CD4-positive, alpha-beta T cell treated with Interferon gamma for 1 hour (primary cell): Measurements from ENCODE around the gene MEX3B.
"Not testable (repeated sequence)": the region's sequence is repeated elsewhere in the genome, so short reads cannot be mapped to it uniquely, and the experiment has no call there.

Experiments used
- DNase-seq: peaks from one replicate; pipeline ENCODE4 v3.0.0-alpha.2; 2020

The MEX3B gene

GRCh38 chr15:82047453-82048400, 1.9 kb upstream of the MEX3B start:
- DNase-seq = no peak

GRCh38 chr15:82046666-82047452, 1.0 kb upstream of the MEX3B start:
- DNase-seq = peak; percentile 90

- no peak for DNase-seq
Observed at GRCh38 chr15:82045179-82045891, 483 bp downstream of the MEX3B start.

GRCh38 chr15:82044373-82045178, 1.2 kb downstream of the MEX3B start:
- DNase-seq = peak; percentile 25

GRCh38 chr15:82043796-82044372, 1.9 kb downstream of the MEX3B start:
- DNase-seq = no peak

- DNase-seq = no peak
Observed at GRCh38 chr15:82043130-82043673, 2.6 kb downstream of the MEX3B start.

GRCh38 chr15:82040862-82041261, 5.0 kb downstream of the MEX3B start:
- DNase-seq = no peak

GRCh38 chr15:82040390-82040789, 5.4 kb downstream of the MEX3B start:
- DNase-seq = no peak

- DNase-seq = no peak
Observed at GRCh38 chr15:82039871-82040270, 5.9 kb downstream of the MEX3B start.

GRCh38 chr15:82036461-82036860, 9.4 kb downstream of the MEX3B start:
- no peak for DNase-seq

GRCh38 chr15:82031871-82032270, 13.9 kb downstream of the MEX3B start:
- no peak for DNase-seq

GRCh38 chr15:82030176-82030575, 15.6 kb downstream of the MEX3B start:
- no peak for DNase-seq

GRCh38 chr15:82028163-82028562, 17.7 kb downstream of the MEX3B start:
- not testable (repeated sequence) for DNase-seq

GRCh38 chr15:82021992-82022391, 23.8 kb downstream of the MEX3B start:
- no peak for DNase-seq

GRCh38 chr15:82020625-82021394, 25.0 kb downstream of the MEX3B start:
- DNase-seq = no peak

- DNase-seq = no peak
Observed at GRCh38 chr15:82018201-82018600, 27.6 kb downstream of the MEX3B start.

GRCh38 chr15:82017656-82018055, 28.2 kb downstream of the MEX3B start:
- no peak for DNase-seq

GRCh38 chr15:82014989-82015388, 30.8 kb downstream of the MEX3B start:
- no peak for DNase-seq

GRCh38 chr15:82012908-82013307, 32.9 kb downstream of the MEX3B start:
- DNase-seq = no peak

GRCh38 chr15:82005239-82005638, 40.6 kb downstream of the MEX3B start:
- no peak for DNase-seq

GRCh38 chr15:82003916-82004315, 41.9 kb downstream of the MEX3B start:
- no peak for DNase-seq
